A673 (cell line): Measurements from ENCODE around the gene SNTG2. TPM values are rescaled to one million over a fixed set of nuclear protein-coding genes. Genes with fewer than 3 reads are reported as not detected.

Source experiments
- BruUV-seq: library from RNA; stranded (reverse); fragments of 400-500 nt; replicated peaks from 2 replicates; lab custom pipeline; 2021; lab: Mats Ljungman, UMichigan
- CTCF ChIA-PET: fragments of 300-600 bp; sonication (Branson Sonifier 250); formaldehyde crosslinking; loops from one replicate; lab custom pipeline; 2022; ENCODE audit warnings: antibody characterized with exemption; lab: Charles Lee
- POLR2A ChIA-PET: fragments of 300-600 bp; sonication (Branson Sonifier 250); formaldehyde crosslinking; loops from one replicate; lab custom pipeline; 2022; ENCODE audit warnings: antibody characterized with exemption; ENCODE audit not compliant: low non-redundant PET; lab: Charles Lee
- DNase-seq: peaks from one replicate; pipeline ENCODE4 v3.0.0-alpha.2; 2015; ENCODE audit warnings: low spot score
- H3K27ac ChIP-seq: fragments of 200-600 bp; sonication (generic); 2 replicates; pipeline ENCODE4 v1.5.1; 2016; ENCODE audit warnings: mixed run types, low read depth, mild to moderate bottlenecking, mixed read lengths, antibody characterized with exemption, low read length; ENCODE audit not compliant: poor library complexity, severe bottlenecking
- H3K27me3 ChIP-seq: fragments of 200-600 bp; sonication (generic); replicated peaks from 2 replicates; pipeline ENCODE4 v1.6.1; 2017; ENCODE audit warnings: mixed run types, low read depth, mild to moderate bottlenecking, mixed read lengths, antibody characterized with exemption, low read length; ENCODE audit not compliant: insufficient read depth, poor library complexity
- H3K36me3 ChIP-seq: fragments of 200-600 bp; sonication (generic); 2 replicates; pipeline ENCODE4 v1.6.1; 2016; ENCODE audit warnings: mixed run types, mild to moderate bottlenecking, mixed read lengths, antibody characterized with exemption, low read length; ENCODE audit not compliant: insufficient read depth, poor library complexity, severe bottlenecking
- H3K4me1 ChIP-seq: fragments of 200-600 bp; sonication (generic); 2 replicates; pipeline ENCODE4 v1.6.1; 2017; ENCODE audit warnings: mixed run types, mild to moderate bottlenecking, mixed read lengths, antibody characterized with exemption, low read length; ENCODE audit not compliant: insufficient read depth, poor library complexity, severe bottlenecking
- H3K4me3 ChIP-seq: fragments of 200-600 bp; sonication (generic); 2 replicates; pipeline ENCODE4 v1.5.1; 2016; ENCODE audit warnings: low read depth, mixed run types, mild to moderate bottlenecking, mixed read lengths, low read length; ENCODE audit not compliant: poor library complexity, severe bottlenecking
- H3K9me3 ChIP-seq: fragments of 200-600 bp; sonication (generic); 2 replicates; pipeline ENCODE4 v1.6.1; 2016; ENCODE audit warnings: mixed run types, low read depth, mild to moderate bottlenecking, mixed read lengths, antibody characterized with exemption, low read length; ENCODE audit not compliant: poor library complexity, severe bottlenecking
- CTCF ChIP-seq: fragments of 300-800, 200-600 bp; sonication (generic); conservative IDR thresholded peaks from 2 replicates; pipeline ENCODE4 v1.5.1; 2017; ENCODE audit warnings: low read depth, mild to moderate bottlenecking, antibody characterized with exemption, low read length, moderate library complexity, mixed read lengths
- EZH2 ChIP-seq: fragments of 200-600 bp; sonication (generic); IDR thresholded peaks from 2 replicates; pipeline ENCODE4 v1.6.1; 2017; ENCODE audit warnings: borderline replicate concordance, low read depth, mild to moderate bottlenecking, mixed read lengths, antibody characterized with exemption, low read length; ENCODE audit not compliant: poor library complexity, severe bottlenecking
- intact Hi-C: fragments of 100-400 bp; cut with micrococcal nuclease; formaldehyde crosslinking; loops from one replicate; pipeline ENCODE4 v1.10.0; 2022; ENCODE audit not compliant: unreplicated experiment
- total RNA-seq: library from RNA; stranded (reverse); gene quantifications from 2 replicates; pipeline ENCODE4 v1.2.3, GENCODE V29; 2021

The SNTG2 gene
- total RNA-seq, 1 experiment from 2014 or later: 3.7 TPM

GRCh38 chr2:1299043-1299442 is 348.4 kb downstream of the SNTG2 start:
- Histone ChIP-seq H3K4me1 (no peaks in the 10 kb centered on the region), H3K27me3 (no peaks in the 10 kb centered on the region), H3K4me3 (no peak overlapping the region), H3K27ac (no peak overlapping the region), H3K36me3 (no peaks in the 10 kb centered on the region), H3K9me3 (no peaks in the 10 kb centered on the region)
- no peak for DNase-seq
- ChIA-PET CTCF (no interaction called here), POLR2A (no interaction called here)
- intact Hi-C loops: no loop called here
- BruUV-seq: no TSS peak
- TF ChIP-seq CTCF: no peak
- TF ChIP-seq EZH2: no peak

- no peak for DNase-seq
- no TSS peak for BruUV-seq
- Histone ChIP-seq H3K9me3 (no peaks in the 10 kb centered on the region), H3K36me3 (no peaks in the 10 kb centered on the region), H3K27ac (no peak overlapping the region), H3K4me1 (no peaks in the 10 kb centered on the region), H3K4me3 (no peak overlapping the region), H3K27me3 (no peaks in the 10 kb centered on the region)
- TF ChIP-seq EZH2: no peak
- no peak for TF ChIP-seq CTCF
- intact Hi-C loops: no loop called here
- POLR2A ChIA-PET: no interaction called here
- CTCF ChIA-PET: no interaction called here
Measured at GRCh38 chr2:1300284-1300683, 349.6 kb downstream of the SNTG2 start.

- Histone ChIP-seq H3K4me1 (no peaks in the 10 kb centered on the region), H3K27ac (no peak overlapping the region), H3K36me3 (no peaks in the 10 kb centered on the region), H3K9me3 (no peaks in the 10 kb centered on the region), H3K27me3 (no peaks in the 10 kb centered on the region), H3K4me3 (no peak overlapping the region)
- BruUV-seq: no TSS peak
- TF ChIP-seq EZH2: no peak
- TF ChIP-seq CTCF: no peak
- DNase-seq: no peak
- intact Hi-C loops: no loop called here
- POLR2A ChIA-PET: no interaction called here
- CTCF ChIA-PET: no interaction called here
Measured at GRCh38 chr2:1301056-1301455, 350.4 kb downstream of the SNTG2 start.
